Activated CD8-positive, alpha-beta memory T cell treated with anti-CD3 and anti-CD28 coated beads for 4 hours (primary cell): ENCODE measurements around the gene MC2R.
"Not testable (repeated sequence)": the region's sequence is repeated elsewhere in the genome, so short reads cannot be mapped to it uniquely, and the experiment has no call there.

Experiments
- DNase-seq, 2 donors: peaks; one replicate each; pipeline ENCODE4 v3.0.0-alpha.2; 2020; ENCODE audit warnings: low read depth in 2 of 2

MC2R gene

DNA sequence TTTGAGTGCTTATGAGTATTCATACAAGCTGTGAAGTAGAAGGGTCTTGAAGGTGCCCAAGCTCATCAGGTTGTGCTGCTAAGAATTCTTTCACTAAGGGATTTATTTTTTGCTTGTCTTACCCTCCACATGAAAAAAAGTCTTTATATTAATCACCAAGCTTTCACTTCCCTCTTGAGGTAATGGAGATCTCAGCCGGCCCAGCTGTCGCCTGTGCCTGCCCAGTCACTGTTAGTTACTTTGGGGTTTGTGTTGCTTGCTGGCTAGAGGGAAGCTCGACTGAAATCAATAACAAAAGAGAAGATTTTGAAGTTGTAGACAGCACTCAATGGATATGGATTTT, 21.9 kb downstream of the MC2R start:
- DNase-seq = no peak

DNA sequence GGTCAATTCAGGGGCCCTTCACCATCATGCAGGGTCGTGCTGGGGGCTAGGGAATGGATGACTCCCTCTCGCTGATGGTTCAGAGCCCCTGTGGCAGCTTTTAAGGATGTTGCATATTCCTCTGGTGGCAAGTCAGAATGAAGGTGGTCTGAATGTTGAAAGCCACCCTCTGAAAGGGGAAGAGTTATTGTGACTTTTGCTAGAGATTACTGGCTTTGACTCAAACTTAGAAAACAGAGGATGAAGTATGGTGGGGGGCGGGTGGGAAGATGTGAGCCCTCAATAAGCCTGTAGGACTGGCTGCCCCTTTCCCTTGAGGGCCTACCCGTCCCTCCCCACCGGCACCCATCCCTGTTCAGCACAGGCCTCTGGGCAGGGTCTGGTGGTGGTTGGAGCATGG, 23.2 kb downstream of the MC2R start:
- DNase-seq = no peak

DNA sequence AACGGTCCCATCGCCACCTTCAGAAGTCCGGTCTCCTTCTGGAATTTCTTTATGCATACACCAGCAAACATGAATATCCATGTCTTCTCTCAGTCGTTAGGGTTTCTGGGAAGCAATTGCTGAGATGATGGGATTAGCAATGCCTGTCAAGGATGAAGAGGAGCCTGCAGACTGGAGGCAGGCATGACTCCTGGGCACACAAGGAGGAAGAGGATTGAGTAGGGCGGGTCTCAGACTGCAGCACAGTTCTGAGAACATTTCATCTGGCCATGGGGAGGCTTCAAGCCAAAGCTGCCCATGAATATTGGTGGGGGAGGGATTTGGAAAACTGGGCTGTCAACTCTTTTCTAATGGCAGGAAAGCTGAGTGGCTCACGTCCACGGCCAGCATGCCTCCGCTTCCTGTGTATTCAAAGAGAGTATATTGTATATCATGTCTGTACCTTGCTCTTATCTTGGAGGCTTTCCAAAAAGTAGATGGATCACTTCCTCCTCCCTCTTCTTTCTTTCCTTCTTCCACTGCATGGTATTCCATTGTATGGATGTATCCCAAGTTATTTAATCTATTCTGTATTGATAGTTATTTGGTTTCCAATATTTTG, 24.5 kb downstream of the MC2R start:
- DNase-seq = no peak

GRCh38 chr18:13889671-13890070, 25.7 kb downstream of the MC2R start:
- DNase-seq = no peak

DNA sequence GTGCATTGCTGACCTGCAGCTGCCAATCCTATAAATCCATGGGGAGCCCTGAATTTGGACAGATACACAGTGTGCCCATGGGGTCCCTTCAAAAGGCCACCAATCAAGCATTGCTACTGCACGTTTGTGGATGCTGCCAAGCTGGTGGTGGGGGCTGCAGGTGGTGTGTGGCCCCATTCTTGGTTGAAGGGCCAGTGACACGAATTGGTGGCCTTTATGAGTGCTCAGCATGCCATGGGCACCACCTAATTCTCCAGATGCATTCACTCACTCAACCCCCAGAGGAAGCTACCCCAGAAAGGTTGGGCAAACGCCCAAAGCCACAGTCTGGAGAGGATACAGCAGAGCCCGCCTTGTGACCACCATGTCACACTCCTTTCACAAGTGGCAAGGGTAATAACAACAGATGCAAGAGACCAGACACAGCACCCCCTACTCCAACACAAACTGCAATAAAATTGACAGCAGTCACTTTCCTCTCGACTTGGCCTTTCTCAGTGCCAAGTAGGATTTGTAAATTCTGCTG, 27.1 kb downstream of the MC2R start:
- no peak for DNase-seq

- no peak for DNase-seq
Measured at GRCh38 chr18:13885009-13885408, 30.3 kb downstream of the MC2R start.

- DNase-seq = no peak
Measured at GRCh38 chr18:13879937-13880336, 35.4 kb downstream of the MC2R start.

DNA sequence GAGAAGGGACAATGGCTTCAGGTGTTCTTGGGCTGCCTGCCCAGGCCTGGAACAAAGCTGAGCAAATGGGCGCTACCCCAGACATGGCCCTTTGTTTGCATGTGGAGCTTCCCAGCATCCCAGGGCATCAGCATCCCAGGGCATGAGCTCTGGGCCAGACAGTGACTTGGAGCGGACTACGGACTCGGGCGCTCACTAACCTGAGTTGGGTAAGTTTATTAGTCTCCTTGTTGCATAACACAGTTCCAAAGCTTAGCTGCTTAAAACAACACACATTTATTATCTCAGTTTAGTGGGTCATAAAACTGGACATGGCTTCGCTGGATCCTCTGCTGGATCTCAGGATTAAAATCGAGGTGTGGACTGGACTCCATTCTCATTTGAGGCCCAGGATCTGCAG, 35.8 kb downstream of the MC2R start:
- DNase-seq = no peak

- no peak for DNase-seq
Measured at GRCh38 chr18:13878857-13879256, 36.5 kb downstream of the MC2R start.

- no peak for DNase-seq
Measured at GRCh38 chr18:13877157-13877556, 38.2 kb downstream of the MC2R start.

GRCh38 chr18:13874558-13874957, 40.8 kb downstream of the MC2R start:
- no peak for DNase-seq

GRCh38 chr18:13872932-13873331, 42.4 kb downstream of the MC2R start:
- DNase-seq = no peak

DNA sequence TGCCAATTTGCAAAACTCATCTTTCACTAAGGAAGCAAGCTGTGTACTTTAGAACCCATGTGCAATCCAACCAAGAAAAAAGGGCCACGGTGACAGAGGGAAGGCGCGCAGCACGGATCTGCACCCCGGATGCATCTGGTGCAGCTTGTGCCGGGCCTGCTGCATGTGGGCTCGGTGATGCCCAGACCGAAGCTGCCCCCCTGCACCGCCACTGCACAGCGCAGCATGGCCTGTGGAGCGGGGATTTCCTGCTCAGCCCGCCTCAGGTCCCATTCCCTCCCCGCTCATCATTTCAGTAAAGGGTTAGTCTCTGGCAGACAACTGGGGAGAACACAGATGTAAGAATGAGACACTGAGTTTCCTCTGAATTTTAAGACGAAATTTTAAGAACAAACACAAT, 43.0 kb downstream of the MC2R start:
- no peak for DNase-seq

GRCh38 chr18:13871701-13872100, 43.6 kb downstream of the MC2R start:
- DNase-seq = no peak

- no peak for DNase-seq
Measured at GRCh38 chr18:13868501-13869271, 46.6 kb downstream of the MC2R start.

DNA sequence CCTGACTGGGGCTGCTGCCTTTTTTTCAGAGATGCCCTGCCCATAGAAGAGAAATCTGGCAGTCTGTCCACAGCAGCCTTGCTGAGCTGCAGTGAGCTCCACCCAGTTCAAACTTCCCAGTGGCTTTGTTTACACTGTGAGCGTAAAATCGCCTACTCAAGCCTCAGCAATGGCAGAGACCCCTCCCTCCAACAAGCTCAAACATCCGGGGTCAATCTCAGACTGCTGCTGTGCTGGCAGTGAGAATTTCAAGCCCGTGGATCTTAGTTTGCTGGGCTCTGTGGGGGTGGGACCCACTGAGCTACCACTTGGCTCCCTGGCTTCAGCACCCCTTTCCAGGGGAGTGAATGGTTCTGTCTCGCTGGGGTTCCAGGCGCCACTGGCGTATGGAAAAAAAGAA, 52.4 kb downstream of the MC2R start:
- not testable (repeated sequence) for DNase-seq

- DNase-seq = no peak
Measured at GRCh38 chr18:13849791-13850190, 65.5 kb downstream of the MC2R start.

GRCh38 chr18:13836559-13836958, 78.8 kb downstream of the MC2R start:
- DNase-seq = no peak

DNA sequence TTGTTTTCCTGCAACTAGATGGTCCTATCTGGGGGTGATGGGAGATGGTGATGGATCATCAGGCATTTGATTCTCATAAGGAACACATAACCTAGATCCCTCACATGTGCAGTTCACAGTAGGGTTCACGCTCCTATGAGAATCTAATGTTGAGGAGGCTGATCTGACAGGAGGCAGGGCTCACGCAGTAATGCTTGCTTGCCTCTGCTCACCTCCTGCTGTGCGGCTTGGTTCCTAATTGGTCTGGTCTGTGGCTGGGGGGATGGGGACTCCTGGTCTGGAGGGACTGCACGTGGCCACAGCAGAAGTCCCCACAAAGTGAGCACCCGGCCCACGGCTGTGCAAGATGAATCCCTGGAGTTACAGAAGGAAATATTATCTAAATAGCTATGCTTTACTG, 80.1 kb downstream of the MC2R start:
- no peak for DNase-seq

- DNase-seq = no peak
Measured at GRCh38 chr18:13834496-13835015, 80.8 kb downstream of the MC2R start.
